ENCODE results near the gene TLR7. TPM values are rescaled to one million over a fixed set of nuclear protein-coding genes. Genes with fewer than 3 reads are reported as not detected.

TLR7 gene
- total and polyA plus RNA-seq, 2 of the 13 experiments (the other 11 are each of a cell fraction or from before 2014, with no cell fraction given): not detected

DNA sequence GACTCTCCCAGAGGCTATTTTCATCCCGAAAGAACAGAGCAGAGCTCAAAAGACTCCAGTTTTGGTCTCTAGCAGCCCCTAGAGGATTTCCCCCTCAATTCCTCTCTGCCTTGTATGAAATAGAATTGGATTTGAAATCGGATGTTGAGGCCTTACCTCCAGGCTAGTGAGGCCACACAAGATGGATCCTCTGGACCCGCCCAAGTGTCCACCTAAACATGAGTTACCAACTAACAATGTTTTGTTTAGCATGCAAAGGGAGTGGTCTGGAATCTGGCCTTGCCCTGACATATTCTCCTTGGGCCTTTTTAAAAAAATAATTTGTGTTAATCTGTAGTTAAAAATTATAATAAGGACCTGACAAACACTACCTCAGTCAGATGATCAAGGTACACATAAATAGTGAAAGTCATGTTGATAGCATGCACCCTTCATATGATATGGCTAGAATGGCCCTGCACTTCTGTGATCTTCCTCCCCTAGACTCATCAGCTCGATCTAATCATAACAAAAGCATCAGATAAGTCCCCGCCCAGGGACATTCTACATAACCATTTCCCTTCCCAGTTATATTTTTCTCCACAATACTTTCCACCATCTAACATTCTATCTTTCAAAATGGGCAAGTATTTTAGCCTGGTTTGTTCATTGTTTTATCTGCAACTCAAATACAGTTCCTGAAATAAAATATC lies 46.1 kb downstream of the TLR7 start:
- H3K4me2 ChIP-seq (ENCODE audit: low read depth, low read length): no peak overlapping the region
- no peaks in the 10 kb centered on the region for H4K20me1 ChIP-seq (ENCODE audit: insufficient read depth, low read length)
- CTCF ChIA-PET (ENCODE audit: low intra/inter-chr PET ratio, low total read pairs): no interaction called here
- no peaks in the 10 kb centered on the region for H3K27me3 ChIP-seq (ENCODE audit: control insufficient read depth in 1 of 2, insufficient read depth in 2 of 2, low read length in 2 of 2)
- H3K9ac ChIP-seq (ENCODE audit: insufficient read depth, low read depth, low read length): no peak overlapping the region
- TF ChIP-seq, protein P1, sequence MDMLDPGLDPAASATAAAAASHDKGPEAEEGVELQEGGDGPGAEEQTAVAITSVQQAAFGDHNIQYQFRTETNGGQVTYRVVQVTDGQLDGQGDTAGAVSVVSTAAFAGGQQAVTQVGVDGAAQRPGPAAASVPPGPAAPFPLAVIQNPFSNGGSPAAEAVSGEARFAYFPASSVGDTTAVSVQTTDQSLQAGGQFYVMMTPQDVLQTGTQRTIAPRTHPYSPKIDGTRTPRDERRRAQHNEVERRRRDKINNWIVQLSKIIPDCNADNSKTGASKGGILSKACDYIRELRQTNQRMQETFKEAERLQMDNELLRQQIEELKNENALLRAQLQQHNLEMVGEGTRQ (IDR thresholded peaks at IDR 0.05; ENCODE audit: low read depth, low read length): no peak
- TF ChIP-seq, protein P1 (CRISPR knock-in tag; IDR thresholded peaks at IDR 0.05; ENCODE audit: borderline replicate concordance): no peak
- TF ChIP-seq THYN1 (CRISPR knock-in tag; IDR thresholded peaks at IDR 0.05; ENCODE audit: borderline replicate concordance, low read depth) (no peak), ZSCAN12 (CRISPR knock-in tag; IDR thresholded peaks at IDR 0.05) (no peak), ZNF674 (CRISPR knock-in tag; IDR thresholded peaks at IDR 0.05; ENCODE audit: low read depth) (no peak), ZNF18 (CRISPR knock-in tag; IDR thresholded peaks at IDR 0.05; ENCODE audit: insufficient replicate concordance) (no peak), SKIL (CRISPR knock-in tag; IDR thresholded peaks at IDR 0.05; ENCODE audit: borderline replicate concordance) (no peak)
- intact Hi-C loops (cut with micrococcal nuclease; ENCODE audit: unreplicated experiment): no loop called here
- POLR2A ChIA-PET: no interaction called here
- BruUV-seq (replicated peaks): no TSS peak
- no peak overlapping the region for H3K4me3 ChIP-seq (replicated peaks in 1 of 3; ENCODE audit: insufficient read depth in 1 of 3, low read depth in 2 of 3, low read length in 3 of 3)
- H3K4me1 ChIP-seq (ENCODE audit: insufficient read depth, low read length): no peaks in the 10 kb centered on the region
- in situ Hi-C loops (cut with HindIII; ENCODE audit: extremely low pct_ligation_motif_present, low pct_unique_long_range_greater_than_20kb): no loop called here
- 19% methylated on average over 4 of the region's 5 CpGs for WGBS (ENCODE audit: low lambda C conversion rate)
- DNase-seq (ENCODE audit: low spot score) (no peak), ATAC-seq (no peak), FAIRE-seq (no peak)
- no peak overlapping the region for H3K27ac ChIP-seq (ENCODE audit: extremely low read length, insufficient read depth, low read length)
- H3K9me3 ChIP-seq (ENCODE audit: low read length): no peaks in the 10 kb centered on the region
- no peaks in the 10 kb centered on the region for H3K79me2 ChIP-seq (ENCODE audit: insufficient read depth, low read length)
- H3K36me3 ChIP-seq (replicated peaks in 1 of 2; ENCODE audit: control insufficient read depth in 1 of 2, insufficient read depth in 2 of 2, low read length in 2 of 2): no peaks in the 10 kb centered on the region
- H2AFZ ChIP-seq (ENCODE audit: low read length): no peak overlapping the region

Measured in HepG2 (cell line).